Measurements from ENCODE around the gene ASF1B.

GRCh38 chr19:14177496-14178074 lies 41.2 kb upstream of the ASF1B start:
- TF ChIP-seq CTCF (conservative IDR thresholded peaks at IDR 0.05) (no peak), ZFX (IDR thresholded peaks at IDR 0.05) (no peak)
